Stimulated activated naive B cell treated with anti-CD40 and anti-IgM and Interleukin-4, amounts not matched to agents 10 μg/mL and 1 μg/mL and 100 μg/mL, for 72 hours (primary cell): Measurements from ENCODE around the gene KIF2A.
A peak's percentile ranks its signal among the peaks of the same experiment; 100 is the strongest.

Experiments used
- ATAC-seq, 2 donors: fragments of 150-1000 bp; cut with Tn5 transposase; replicated peaks; 2 replicates each; pipeline ENCODE4 v1.10.0; 2021; ENCODE audit warnings: moderate library complexity in 1 of 2
- DNase-seq: peaks from one replicate; pipeline ENCODE4 v3.0.0; 2021
- H3K27ac Mint-ChIP-seq: one replicate; pipeline ENCODE4 v1.8.0; 2022; ENCODE audit warnings: mild to moderate bottlenecking, mixed read lengths
- H3K27me3 Mint-ChIP-seq, 2 donors: one replicate each; pipeline ENCODE4 v1.8.0; 2022; ENCODE audit warnings: mixed read lengths in 2 of 2
- H3K36me3 Mint-ChIP-seq, 2 donors: one replicate each; pipeline ENCODE4 v1.8.0; 2022; ENCODE audit warnings: mixed read lengths in 2 of 2, mild to moderate bottlenecking in 1 of 2
- H3K4me1 Mint-ChIP-seq, 2 donors: one replicate each; pipeline ENCODE4 v1.8.0; 2022; ENCODE audit warnings: mixed read lengths in 2 of 2, mild to moderate bottlenecking in 1 of 2
- H3K4me3 Mint-ChIP-seq, 2 donors: one replicate each; pipeline ENCODE4 v1.8.0; 2022; ENCODE audit warnings: mild to moderate bottlenecking in 2 of 2, mixed read lengths in 2 of 2, moderate library complexity in 1 of 2
- H3K9me3 Mint-ChIP-seq, 2 donors: one replicate each; pipeline ENCODE4 v1.8.0; 2022; ENCODE audit warnings: mixed read lengths in 2 of 2, mild to moderate bottlenecking in 1 of 2

Gene KIF2A

DNA sequence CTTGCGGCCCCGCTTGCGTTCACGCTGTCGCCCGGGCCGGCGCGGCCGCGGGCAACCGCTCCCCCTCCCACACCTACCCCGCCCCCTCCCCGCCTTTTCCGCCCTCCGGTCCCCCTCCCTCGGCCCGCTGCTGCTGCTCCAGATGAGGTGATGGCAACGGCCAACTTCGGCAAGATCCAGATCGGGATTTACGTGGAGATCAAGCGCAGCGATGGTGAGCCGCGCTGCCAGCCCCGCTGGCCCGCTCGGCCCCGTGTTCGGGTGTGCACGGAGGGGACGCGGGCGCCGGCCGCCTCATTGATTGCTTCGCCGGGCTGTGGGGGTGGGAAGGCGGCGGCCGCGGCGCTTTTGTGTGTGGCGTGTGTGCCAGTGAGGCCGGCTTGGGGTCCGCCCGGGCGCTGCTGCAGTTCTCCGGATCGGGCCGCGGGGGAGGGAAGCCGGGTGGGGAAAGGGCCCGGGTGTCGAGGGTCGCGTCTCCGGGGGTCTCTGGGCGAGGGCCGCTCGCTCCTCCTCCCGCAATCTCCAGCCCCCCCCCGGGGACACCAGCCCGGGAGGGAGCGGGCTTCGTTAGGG, 403 bp downstream of the KIF2A start:
- no peaks in the 10 kb centered on the region for H3K9me3 Mint-ChIP-seq
- H3K36me3 Mint-ChIP-seq = peaks cover 22 to 30% of the 10 kb centered on the region in 2 donors
- peak; percentile 43 for DNase-seq
- ATAC-seq = peak; percentile 45 to 49
- peaks cover 32 to 41% of the 10 kb centered on the region in 2 donors for H3K4me1 Mint-ChIP-seq
- H3K4me3 Mint-ChIP-seq = peak overlapping the region; percentile 87 to 100
- H3K27me3 Mint-ChIP-seq = no peaks in the 10 kb centered on the region
- peak overlapping the region; percentile 97 for H3K27ac Mint-ChIP-seq

- peaks cover 25 to 30% of the 10 kb centered on the region in 2 donors for H3K36me3 Mint-ChIP-seq
- peak; percentile 17 to 22 for ATAC-seq
Observed at GRCh38 chr5:62306896-62307689, 1.1 kb downstream of the KIF2A start.

GRCh38 chr5:62308439-62308838, 2.4 kb downstream of the KIF2A start:
- Mint-ChIP-seq H3K9me3 (no peaks in the 10 kb centered on the region), H3K27ac (peak overlapping the region; percentile 65), H3K4me1 (peaks cover 41 to 54% of the 10 kb centered on the region in 2 donors), H3K36me3 (peaks cover 25 to 30% of the 10 kb centered on the region in 2 donors), H3K4me3 (peak overlapping the region; percentile 87 to 100), H3K27me3 (no peaks in the 10 kb centered on the region)
- DNase-seq (no peak), ATAC-seq (no peak)

More at GRCh38 chr5:62306896-62307689, 1.1 kb downstream of the KIF2A start:
- peak; percentile 36 for DNase-seq
- no peaks in the 10 kb centered on the region for H3K27me3 Mint-ChIP-seq
- peak overlapping the region; percentile 97 for H3K27ac Mint-ChIP-seq
- peak overlapping the region; percentile 87 to 100 for H3K4me3 Mint-ChIP-seq
- H3K9me3 Mint-ChIP-seq = no peaks in the 10 kb centered on the region
- H3K4me1 Mint-ChIP-seq = peaks cover 36 to 48% of the 10 kb centered on the region in 2 donors

GRCh38 chr5:62309107-62309506, 3.1 kb downstream of the KIF2A start:
- no peak overlapping the region for H3K27ac Mint-ChIP-seq
- no peak overlapping the region for H3K4me3 Mint-ChIP-seq
- H3K36me3 Mint-ChIP-seq = peaks cover 25 to 30% of the 10 kb centered on the region in 2 donors
- H3K4me1 Mint-ChIP-seq = peaks cover 42 to 58% of the 10 kb centered on the region in 2 donors
- no peaks in the 10 kb centered on the region for H3K27me3 Mint-ChIP-seq
- no peaks in the 10 kb centered on the region for H3K9me3 Mint-ChIP-seq
- ATAC-seq (no peak), DNase-seq (no peak)

GRCh38 chr5:62310426-62311143, 4.6 kb downstream of the KIF2A start:
- Mint-ChIP-seq H3K9me3 (no peaks in the 10 kb centered on the region), H3K4me3 (peak overlapping the region in 1 of 2 donors; percentile 54), H3K36me3 (peaks cover 27 to 38% of the 10 kb centered on the region in 2 donors), H3K4me1 (peaks cover 43 to 62% of the 10 kb centered on the region in 2 donors), H3K27ac (peak overlapping the region; percentile 26), H3K27me3 (no peaks in the 10 kb centered on the region)
- no peak for DNase-seq
- no peak for ATAC-seq

DNA sequence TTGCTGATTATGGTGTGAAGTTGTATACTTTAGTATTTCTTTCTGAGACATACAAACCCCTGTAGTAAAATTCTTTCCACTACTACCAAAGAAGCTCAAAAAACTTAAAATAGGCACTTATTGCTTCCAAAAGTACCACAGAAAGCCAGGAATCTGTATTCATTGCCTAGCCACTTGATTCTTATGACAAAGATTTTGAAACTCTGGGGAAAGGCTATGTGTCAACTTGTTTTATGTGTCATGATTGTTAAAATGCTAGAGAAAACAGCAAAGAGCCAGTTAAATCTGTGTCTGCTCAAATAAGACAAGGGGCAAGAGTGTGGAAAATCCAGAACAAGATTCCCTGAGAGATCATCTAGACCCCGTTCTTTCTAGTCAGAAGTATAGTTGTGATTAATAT, 6.0 kb downstream of the KIF2A start:
- Mint-ChIP-seq H3K4me1 (peaks cover 44 to 74% of the 10 kb centered on the region in 2 donors), H3K27ac (no peak overlapping the region)

DNA sequence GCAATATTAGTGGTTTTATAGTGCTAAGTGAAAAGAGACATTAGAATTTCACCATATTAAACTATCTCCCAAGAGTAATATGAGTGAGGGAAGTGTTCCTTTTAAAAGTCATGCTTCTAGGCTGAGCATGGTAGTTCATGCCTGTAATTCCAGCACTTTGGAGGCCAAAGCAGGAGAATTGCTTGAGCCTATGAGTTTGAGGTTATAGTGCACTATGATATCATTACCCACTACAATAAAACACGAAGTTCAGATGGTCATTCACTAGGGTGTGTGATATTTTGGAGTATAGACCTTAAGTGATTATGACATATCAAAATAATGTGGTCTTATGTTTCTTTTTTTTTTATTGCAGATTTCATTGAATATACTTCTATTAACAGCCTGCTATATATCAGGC, 6.7 kb downstream of the KIF2A start:
- Mint-ChIP-seq H3K27me3 (no peaks in the 10 kb centered on the region), H3K36me3 (peaks cover 25 to 37% of the 10 kb centered on the region in 2 donors), H3K4me1 (peaks cover 42 to 79% of the 10 kb centered on the region in 2 donors), H3K27ac (no peak overlapping the region), H3K9me3 (no peaks in the 10 kb centered on the region), H3K4me3 (no peak overlapping the region)
- DNase-seq = no peak
- no peak for ATAC-seq

More for the DNA sequence above, 6.0 kb downstream of the KIF2A start:
- Mint-ChIP-seq H3K4me3 (no peak overlapping the region), H3K9me3 (no peaks in the 10 kb centered on the region), H3K27me3 (no peaks in the 10 kb centered on the region), H3K36me3 (peaks cover 26 to 40% of the 10 kb centered on the region in 2 donors)
- ATAC-seq (no peak), DNase-seq (no peak)

DNA sequence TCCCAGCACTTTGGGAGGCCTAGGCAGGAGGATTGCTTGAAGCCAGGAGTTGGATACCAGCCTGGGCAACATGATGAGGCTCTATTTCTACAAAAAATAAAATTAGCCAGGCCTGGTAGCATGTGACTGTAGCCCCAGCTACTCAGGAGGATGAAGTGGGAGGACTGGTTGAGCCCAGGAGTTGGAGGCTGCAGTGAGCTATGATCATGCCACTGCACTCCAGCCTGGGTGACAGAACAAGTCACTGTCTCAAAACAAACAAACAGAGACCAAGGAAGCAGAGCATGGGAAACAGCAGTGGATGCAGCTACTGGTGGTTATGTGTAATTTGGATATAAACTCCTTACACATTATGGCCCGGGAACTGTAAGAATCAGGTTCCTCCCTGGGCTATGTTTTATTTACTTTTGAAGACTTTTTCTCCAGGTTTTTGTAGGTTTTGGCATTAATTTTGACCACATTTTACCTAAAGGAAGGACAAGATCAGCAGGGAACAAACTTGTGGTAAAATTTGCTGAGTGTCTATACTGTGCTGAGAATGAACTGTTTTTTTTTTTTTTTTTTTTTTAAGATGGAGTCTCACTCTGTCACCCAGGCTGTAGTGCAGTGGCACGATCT, 8.3 kb downstream of the KIF2A start:
- H3K36me3 Mint-ChIP-seq = peaks cover 17 to 33% of the 10 kb centered on the region in 2 donors
- ATAC-seq = no peak
- no peak overlapping the region for H3K27ac Mint-ChIP-seq

DNA sequence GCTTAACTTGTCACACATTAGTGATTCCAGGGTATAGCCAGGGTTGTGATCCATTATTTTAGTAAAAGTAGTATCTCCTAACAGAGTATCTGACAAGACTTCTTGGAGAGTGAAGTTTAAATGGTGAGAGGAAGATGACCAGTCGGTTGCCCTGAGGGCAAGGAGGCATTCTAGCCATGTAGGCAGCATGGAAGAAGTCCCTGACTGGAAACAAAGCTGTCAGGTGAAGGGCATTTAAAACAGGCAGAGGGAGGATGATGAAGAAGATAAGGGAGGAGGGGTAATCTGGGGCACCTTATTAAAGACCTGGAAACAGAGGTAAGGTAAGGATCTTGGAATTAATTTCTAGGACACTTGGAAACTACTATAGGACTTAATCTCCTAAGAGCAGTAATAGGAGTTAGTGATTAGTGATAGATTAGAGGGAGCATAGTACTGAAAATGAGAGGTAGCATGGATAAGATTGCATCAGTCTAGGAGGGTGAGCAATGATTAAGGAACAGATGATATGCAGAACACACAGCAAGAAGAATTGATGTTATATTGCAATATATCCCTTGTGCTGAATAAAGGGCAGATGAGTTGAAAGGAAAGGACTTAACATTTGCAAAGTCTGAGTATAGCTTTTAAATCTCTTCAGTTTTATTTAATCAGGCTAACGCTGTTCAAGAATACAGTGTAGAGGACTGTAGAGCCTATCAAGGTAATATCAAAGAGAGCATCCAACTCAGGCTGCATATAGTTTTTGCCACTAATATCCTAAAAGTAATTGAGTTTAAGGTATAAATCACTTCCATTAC, 9.6 kb downstream of the KIF2A start:
- no peak for ATAC-seq
- H3K27ac Mint-ChIP-seq = no peak overlapping the region
- no peaks in the 10 kb centered on the region for H3K9me3 Mint-ChIP-seq
- H3K4me3 Mint-ChIP-seq = peak overlapping the region in 1 of 2 donors; percentile 3
- H3K27me3 Mint-ChIP-seq = no peaks in the 10 kb centered on the region
- H3K4me1 Mint-ChIP-seq = peaks cover 41 to 78% of the 10 kb centered on the region in 2 donors
- H3K36me3 Mint-ChIP-seq = peaks cover 9 to 24% of the 10 kb centered on the region in 2 donors
- no peak for DNase-seq

More for the DNA sequence above, 8.3 kb downstream of the KIF2A start:
- Mint-ChIP-seq H3K27me3 (no peaks in the 10 kb centered on the region), H3K9me3 (no peaks in the 10 kb centered on the region), H3K4me3 (no peak overlapping the region), H3K4me1 (peaks cover 43 to 81% of the 10 kb centered on the region in 2 donors)
- no peak for DNase-seq

GRCh38 chr5:62316176-62316502, 10.1 kb downstream of the KIF2A start:
- no peaks in the 10 kb centered on the region for H3K27me3 Mint-ChIP-seq
- no peaks in the 10 kb centered on the region for H3K9me3 Mint-ChIP-seq
- ATAC-seq (no peak), DNase-seq (no peak)
- no peak overlapping the region for H3K27ac Mint-ChIP-seq
- H3K36me3 Mint-ChIP-seq = peaks cover 7 to 24% of the 10 kb centered on the region in 2 donors
- no peak overlapping the region for H3K4me3 Mint-ChIP-seq
- peaks cover 39 to 78% of the 10 kb centered on the region in 2 donors for H3K4me1 Mint-ChIP-seq

DNA sequence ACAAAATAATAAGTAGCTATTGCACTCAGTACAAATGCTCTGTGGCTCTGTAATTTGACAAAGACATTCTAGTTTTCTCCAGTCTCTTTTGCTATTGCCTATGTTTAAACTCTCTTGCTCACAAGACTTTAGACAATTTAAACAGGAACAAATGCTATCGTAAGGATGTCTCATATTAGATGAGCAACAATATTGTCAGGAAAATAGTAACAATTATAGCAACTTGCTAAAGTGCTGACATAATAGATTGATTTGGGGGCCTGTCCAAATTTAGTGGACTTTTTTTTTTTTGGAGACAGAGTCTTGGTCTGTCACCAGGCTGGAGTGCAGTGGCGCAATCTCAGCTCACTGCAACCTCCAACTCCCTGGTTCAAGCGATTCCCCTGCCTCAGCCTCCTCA, 11.8 kb downstream of the KIF2A start:
- Mint-ChIP-seq H3K27me3 (no peaks in the 10 kb centered on the region), H3K27ac (no peak overlapping the region), H3K9me3 (no peaks in the 10 kb centered on the region), H3K36me3 (peaks cover 13 to 33% of the 10 kb centered on the region in 2 donors), H3K4me3 (no peak overlapping the region), H3K4me1 (peaks cover 33 to 67% of the 10 kb centered on the region in 2 donors)
- DNase-seq (no peak), ATAC-seq (no peak)

DNA sequence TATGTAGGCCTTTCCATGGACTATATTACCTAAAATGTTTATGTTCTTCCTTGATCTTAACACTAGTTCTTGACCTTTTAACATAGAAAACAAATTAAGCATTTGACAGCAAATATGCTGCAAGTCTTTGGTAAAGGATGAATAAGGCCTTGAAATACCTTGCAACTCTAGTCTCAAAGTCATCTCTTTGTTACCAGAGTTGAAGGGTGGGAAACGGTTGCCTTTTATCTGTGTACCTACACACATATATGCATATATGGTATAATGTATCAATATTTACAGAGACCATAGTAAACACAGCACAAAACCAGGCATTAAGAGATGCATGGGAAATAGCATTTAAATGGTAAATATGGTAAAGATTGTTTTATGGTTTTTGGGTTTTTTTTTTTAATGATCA, 16.5 kb downstream of the KIF2A start:
- Mint-ChIP-seq H3K27ac (no peak overlapping the region), H3K4me3 (no peak overlapping the region), H3K4me1 (peaks cover 43 to 66% of the 10 kb centered on the region in 2 donors), H3K27me3 (no peaks in the 10 kb centered on the region), H3K9me3 (no peaks in the 10 kb centered on the region), H3K36me3 (peaks cover 20 to 41% of the 10 kb centered on the region in 2 donors)
- DNase-seq (no peak), ATAC-seq (no peak)

DNA sequence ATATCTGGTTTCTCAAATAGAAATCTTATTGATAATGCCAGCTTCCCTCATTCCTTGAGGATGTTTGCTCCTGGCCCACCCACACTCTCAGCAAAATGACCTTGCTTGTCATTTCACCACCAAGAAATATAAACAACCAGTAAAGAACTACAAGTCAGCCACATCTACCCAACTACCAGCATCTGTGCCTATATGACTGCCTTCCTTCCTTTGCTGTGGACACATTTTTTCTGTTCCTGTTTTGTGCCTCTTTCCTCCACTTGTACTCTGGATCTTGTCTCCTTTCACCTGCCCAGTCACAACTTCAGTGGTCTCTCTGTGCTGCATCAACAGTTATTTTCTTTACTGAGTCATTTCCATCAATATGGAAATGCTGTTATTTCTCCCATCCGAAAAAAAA, 20.3 kb downstream of the KIF2A start:
- H3K9me3 Mint-ChIP-seq = no peaks in the 10 kb centered on the region
- peak overlapping the region; percentile 44 for H3K27ac Mint-ChIP-seq
- peaks cover 22 to 34% of the 10 kb centered on the region in 2 donors for H3K36me3 Mint-ChIP-seq
- no peaks in the 10 kb centered on the region for H3K27me3 Mint-ChIP-seq
- peak; percentile 78 to 87 for ATAC-seq
- no peak for DNase-seq
- H3K4me3 Mint-ChIP-seq = no peak overlapping the region
- peaks cover 34 to 61% of the 10 kb centered on the region in 2 donors for H3K4me1 Mint-ChIP-seq
